Mesendoderm (in vitro differentiated cells): ENCODE data around the gene TOMM6.
"Not testable (repeated sequence)": the region's sequence is repeated elsewhere in the genome, so short reads cannot be mapped to it uniquely, and the experiment has no call there.

Source experiments
- DNase-seq: peaks from one replicate; pipeline ENCODE4 v3.0.0; 2013
- H2AK5ac ChIP-seq: 2 replicates; pipeline ENCODE4 v1.6.1; 2013; ENCODE audit warnings: low read length, inconsistent platforms
- H2BK120ac ChIP-seq: 2 replicates; pipeline ENCODE4 v1.6.1; 2013; ENCODE audit warnings: low read depth, mild to moderate bottlenecking, low read length, moderate library complexity, mixed read lengths
- H2BK15ac ChIP-seq: replicated peaks from 2 replicates; pipeline ENCODE4 v1.6.1; 2013; ENCODE audit warnings: low read depth, mild to moderate bottlenecking, moderate library complexity
- H2BK5ac ChIP-seq: 2 replicates; pipeline ENCODE4 v1.6.1; 2013; ENCODE audit warnings: low read length, inconsistent platforms
- H3K18ac ChIP-seq: 2 replicates; pipeline ENCODE4 v1.6.1; 2013; ENCODE audit warnings: mild to moderate bottlenecking, low read length, mixed read lengths
- H3K23ac ChIP-seq: one replicate; pipeline ENCODE4 v1.6.1; 2013; ENCODE audit warnings: low read length
- H3K27ac ChIP-seq: 2 replicates; pipeline ENCODE4 v1.5.1; 2013; ENCODE audit warnings: low read depth, mild to moderate bottlenecking, inconsistent platforms, low read length, moderate library complexity
- H3K27me3 ChIP-seq: 2 replicates; pipeline ENCODE4 v1.6.1; 2013; ENCODE audit warnings: low read length, control low read depth, mild to moderate bottlenecking, inconsistent platforms; ENCODE audit not compliant: insufficient read depth, poor library complexity
- H3K36me3 ChIP-seq: 2 replicates; pipeline ENCODE4 v1.6.1; 2013; ENCODE audit warnings: low read length, inconsistent platforms; ENCODE audit not compliant: control insufficient read depth, insufficient read depth
- H3K4ac ChIP-seq: one replicate; pipeline ENCODE4 v1.6.1; 2013; ENCODE audit warnings: low read depth, mild to moderate bottlenecking, low read length, moderate library complexity
- H3K4me1 ChIP-seq: 2 replicates; pipeline ENCODE4 v1.6.1; 2013; ENCODE audit warnings: low read depth, low read length, inconsistent platforms; ENCODE audit not compliant: control insufficient read depth
- H3K4me2 ChIP-seq: 2 replicates; pipeline ENCODE4 v1.6.1; 2013; ENCODE audit warnings: low read length
- H3K4me3 ChIP-seq: 2 replicates; pipeline ENCODE4 v1.5.1; 2013; ENCODE audit warnings: mild to moderate bottlenecking, low read length
- H3K56ac ChIP-seq: one replicate; pipeline ENCODE4 v1.6.1; 2013; ENCODE audit warnings: low read length
- H3K79me1 ChIP-seq: 2 replicates; pipeline ENCODE4 v1.6.1; 2013; ENCODE audit warnings: low read length, inconsistent platforms
- H3K79me2 ChIP-seq: 2 replicates; pipeline ENCODE4 v1.6.1; 2013; ENCODE audit warnings: mild to moderate bottlenecking, low read length; ENCODE audit not compliant: control insufficient read depth, insufficient read depth
- H3K9ac ChIP-seq: 2 replicates; pipeline ENCODE4 v1.6.1; 2013; ENCODE audit warnings: low read length, inconsistent platforms
- H4K5ac ChIP-seq: one replicate; pipeline ENCODE4 v1.6.1; 2013; ENCODE audit warnings: low read length
- H4K8ac ChIP-seq: one replicate; pipeline ENCODE4 v1.6.1; 2013; ENCODE audit warnings: low read depth, mild to moderate bottlenecking, control low read depth, low read length, moderate library complexity
- WGBS: extraction: QIAGEN DNeasy Blood & Tissue Kit; methylation state at CpG from one replicate; pipeline ENCODE4 v1.1.7; 2013; ENCODE audit warnings: low lambda C conversion rate, missing lambda C conversion rate; ENCODE audit not compliant: insufficient coverage; ENCODE audit errors: extremely low coverage; 5-methylcytosine and 5-hydroxymethylcytosine counted together

The TOMM6 gene

GRCh38 chr6:41759106-41759904 lies 28.2 kb upstream of the TOMM6 start:
- no peak overlapping the region for H2BK5ac ChIP-seq
- no peaks in the 10 kb centered on the region for H3K79me2 ChIP-seq
- H3K27me3 ChIP-seq, result no peaks in the 10 kb centered on the region
- no peak overlapping the region for H4K8ac ChIP-seq
- no CpG with 5 or more reads among the region's 13 CpGs for WGBS
- H4K5ac ChIP-seq, result no peak overlapping the region
- no peaks in the 10 kb centered on the region for H3K36me3 ChIP-seq
- no peak overlapping the region for H3K56ac ChIP-seq
- no peak overlapping the region for H3K27ac ChIP-seq
- no peak overlapping the region for H3K9ac ChIP-seq
- no peak overlapping the region for H2BK15ac ChIP-seq
- no peak overlapping the region for H3K4me3 ChIP-seq
- no peak overlapping the region for H3K18ac ChIP-seq
- no peak overlapping the region for H3K4ac ChIP-seq
- H3K23ac ChIP-seq, result no peak overlapping the region
- no peak overlapping the region for H3K4me2 ChIP-seq
- no peak overlapping the region for H2AK5ac ChIP-seq
- no peaks in the 10 kb centered on the region for H3K4me1 ChIP-seq
- no peak overlapping the region for H2BK120ac ChIP-seq
- no peaks in the 10 kb centered on the region for H3K79me1 ChIP-seq
- DNase-seq, result no peak

GRCh38 chr6:41759905-41760579 lies 27.5 kb upstream of the TOMM6 start:
- no peak overlapping the region for H2BK5ac ChIP-seq
- H3K9ac ChIP-seq, result no peak overlapping the region
- no peak overlapping the region for H3K4me3 ChIP-seq
- no peak for DNase-seq
- WGBS, result no CpG with 5 or more reads among the region's 2 CpGs
- H2AK5ac ChIP-seq, result no peak overlapping the region
- no peaks in the 10 kb centered on the region for H3K79me2 ChIP-seq
- no peaks in the 10 kb centered on the region for H3K36me3 ChIP-seq
- no peak overlapping the region for H3K56ac ChIP-seq
- no peaks in the 10 kb centered on the region for H3K4me1 ChIP-seq
- H4K8ac ChIP-seq, result no peak overlapping the region
- H3K27ac ChIP-seq, result no peak overlapping the region
- no peaks in the 10 kb centered on the region for H3K27me3 ChIP-seq
- H2BK15ac ChIP-seq, result no peak overlapping the region
- H3K79me1 ChIP-seq, result no peaks in the 10 kb centered on the region
- H3K4me2 ChIP-seq, result no peak overlapping the region
- no peak overlapping the region for H3K18ac ChIP-seq
- H3K4ac ChIP-seq, result no peak overlapping the region
- no peak overlapping the region for H2BK120ac ChIP-seq
- H3K23ac ChIP-seq, result no peak overlapping the region
- H4K5ac ChIP-seq, result no peak overlapping the region

- H3K27ac ChIP-seq, result no peak overlapping the region
- H3K79me2 ChIP-seq, result no peaks in the 10 kb centered on the region
- no peak for DNase-seq
- no peak overlapping the region for H2BK5ac ChIP-seq
- no peak overlapping the region for H3K56ac ChIP-seq
- H3K36me3 ChIP-seq, result no peaks in the 10 kb centered on the region
- H3K4ac ChIP-seq, result no peak overlapping the region
- no peak overlapping the region for H2AK5ac ChIP-seq
- H4K8ac ChIP-seq, result no peak overlapping the region
- no peaks in the 10 kb centered on the region for H3K4me1 ChIP-seq
- H2BK120ac ChIP-seq, result no peak overlapping the region
- no peak overlapping the region for H3K4me3 ChIP-seq
- H3K9ac ChIP-seq, result no peak overlapping the region
- no peak overlapping the region for H3K23ac ChIP-seq
- H4K5ac ChIP-seq, result no peak overlapping the region
- no peak overlapping the region for H3K4me2 ChIP-seq
- WGBS, result no CpG with 5 or more reads among the region's 2 CpGs
- no peak overlapping the region for H2BK15ac ChIP-seq
- no peaks in the 10 kb centered on the region for H3K79me1 ChIP-seq
- H3K18ac ChIP-seq, result no peak overlapping the region
- no peaks in the 10 kb centered on the region for H3K27me3 ChIP-seq
Observed at GRCh38 chr6:41763470-41763869, 24.0 kb upstream of the TOMM6 start.

GRCh38 chr6:41766043-41766664 lies 21.3 kb upstream of the TOMM6 start:
- H3K79me2 ChIP-seq, H2BK120ac ChIP-seq, H3K36me3 ChIP-seq, H3K9ac ChIP-seq, H2AK5ac ChIP-seq, DNase-seq, H4K8ac ChIP-seq, H2BK5ac ChIP-seq, H3K27ac ChIP-seq, H3K4me1 ChIP-seq, H3K4me3 ChIP-seq, H3K56ac ChIP-seq, H3K18ac ChIP-seq, H3K79me1 ChIP-seq, H2BK15ac ChIP-seq, H3K27me3 ChIP-seq, H3K23ac ChIP-seq, H3K4me2 ChIP-seq, H4K5ac ChIP-seq, H3K4ac ChIP-seq: not testable (repeated sequence)
- no CpG with 5 or more reads among the region's 4 CpGs for WGBS

- Histone ChIP-seq H2BK15ac (no peak overlapping the region), H3K4me1 (no peaks in the 10 kb centered on the region), H2BK5ac (no peak overlapping the region), H3K4me3 (no peak overlapping the region), H2BK120ac (no peak overlapping the region), H3K79me1 (no peaks in the 10 kb centered on the region), H3K23ac (no peak overlapping the region), H2AK5ac (no peak overlapping the region), H3K4me2 (no peak overlapping the region), H3K9ac (no peak overlapping the region), H3K79me2 (no peaks in the 10 kb centered on the region), H3K4ac (no peak overlapping the region), H3K27ac (no peak overlapping the region), H3K36me3 (no peaks in the 10 kb centered on the region), H4K8ac (no peak overlapping the region), H3K56ac (no peak overlapping the region), H3K27me3 (no peaks in the 10 kb centered on the region), H3K18ac (no peak overlapping the region), H4K5ac (no peak overlapping the region)
- peak; percentile 76 for DNase-seq
- no CpG with 5 or more reads among the region's 12 CpGs for WGBS
Observed at GRCh38 chr6:41767112-41767833, 20.2 kb upstream of the TOMM6 start.
